Stimulated activated naive CD8-positive, alpha-beta T cell treated with anti-CD3 and anti-CD28 coated beads, Interleukin-15, Interleukin-2, amounts not matched to agents 100 ng/mL and 50 ng/mL, for 24 hours (primary cell): Measurements from ENCODE around the gene RPRD2.

Experiments used
- H3K27ac Mint-ChIP-seq: one replicate; pipeline ENCODE4 v1.8.0; 2021; ENCODE audit warnings: mild to moderate bottlenecking, mixed read lengths
- H3K27me3 Mint-ChIP-seq: one replicate; pipeline ENCODE4 v1.8.0; 2021; ENCODE audit warnings: mixed read lengths
- H3K36me3 Mint-ChIP-seq: one replicate; pipeline ENCODE4 v1.8.0; 2021; ENCODE audit warnings: low read depth, mixed read lengths
- H3K4me1 Mint-ChIP-seq: one replicate; pipeline ENCODE4 v1.8.0; 2021; ENCODE audit warnings: low read depth, mixed read lengths
- H3K4me3 Mint-ChIP-seq: one replicate; pipeline ENCODE4 v1.8.0; 2021; ENCODE audit warnings: mild to moderate bottlenecking, mixed read lengths
- H3K9me3 Mint-ChIP-seq: one replicate; pipeline ENCODE4 v1.8.0; 2021; ENCODE audit warnings: mixed read lengths

Gene RPRD2

DNA sequence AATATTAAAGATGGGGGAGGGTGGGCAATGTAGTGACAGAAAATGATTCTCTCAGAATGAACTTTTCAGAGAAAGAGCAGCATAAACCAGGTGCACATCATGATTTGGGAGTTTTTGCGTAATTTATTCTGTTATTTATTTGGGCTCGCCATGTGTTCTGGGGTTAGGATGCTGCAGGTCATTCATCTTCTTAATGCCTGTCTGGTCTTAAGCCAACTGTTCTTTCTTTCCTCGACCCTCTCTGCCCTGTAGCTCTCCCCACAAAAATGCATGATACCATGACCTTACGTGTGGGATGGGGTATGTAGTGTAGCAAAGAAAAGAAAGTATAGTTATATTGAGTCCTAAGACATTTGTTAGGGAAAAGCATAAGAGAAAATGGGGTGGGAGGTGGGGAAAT, 110.9 kb downstream of the RPRD2 start:
- no peak overlapping the region for H3K27ac Mint-ChIP-seq
- H3K4me1 Mint-ChIP-seq, result peaks cover 19% of the 10 kb centered on the region
- H3K9me3 Mint-ChIP-seq, result no peaks in the 10 kb centered on the region
- peaks cover 33% of the 10 kb centered on the region for H3K36me3 Mint-ChIP-seq
- no peaks in the 10 kb centered on the region for H3K27me3 Mint-ChIP-seq
- H3K4me3 Mint-ChIP-seq, result no peak overlapping the region

DNA sequence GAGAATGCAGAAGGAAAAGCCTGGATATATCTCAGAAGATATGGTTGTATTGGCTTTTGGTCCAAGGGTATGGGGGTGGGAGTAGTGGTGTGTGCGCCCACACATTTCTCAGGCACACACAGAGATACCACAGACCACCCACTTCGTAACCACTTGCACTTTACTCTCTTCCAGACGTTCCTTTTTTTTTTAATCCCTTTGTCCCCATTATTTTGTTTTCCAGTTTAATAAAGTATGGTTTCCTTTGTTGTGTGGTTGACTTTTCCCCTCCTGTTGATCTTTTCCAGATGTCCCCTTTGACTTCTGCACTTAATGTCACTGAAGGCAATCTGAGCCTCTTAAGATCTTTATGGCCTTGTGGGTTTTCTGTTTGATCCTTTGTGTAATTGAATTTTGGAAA, 112.8 kb downstream of the RPRD2 start:
- H3K9me3 Mint-ChIP-seq, result no peaks in the 10 kb centered on the region
- no peaks in the 10 kb centered on the region for H3K27me3 Mint-ChIP-seq
- H3K36me3 Mint-ChIP-seq, result peaks cover 14% of the 10 kb centered on the region
- H3K27ac Mint-ChIP-seq, result no peak overlapping the region
- H3K4me3 Mint-ChIP-seq, result no peak overlapping the region
- H3K4me1 Mint-ChIP-seq, result peaks cover 19% of the 10 kb centered on the region

DNA sequence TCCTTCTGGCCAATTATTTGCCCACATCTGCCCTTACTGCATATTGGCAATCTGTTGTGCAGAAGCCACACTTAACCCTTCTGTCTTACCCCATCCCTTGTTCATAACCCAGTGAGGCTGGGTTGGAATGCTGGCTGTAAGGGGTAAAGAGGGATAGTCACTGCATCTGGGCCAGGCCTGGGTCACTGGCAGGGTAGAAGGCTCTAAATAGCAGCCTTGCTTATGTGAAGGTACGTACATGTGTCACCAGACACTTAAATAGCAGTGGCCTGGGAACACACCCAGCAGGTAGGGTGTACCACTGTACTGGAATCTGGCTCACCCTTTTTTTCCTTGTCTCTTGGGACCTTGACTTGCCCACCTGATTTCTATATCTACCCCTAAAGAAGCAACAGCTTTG, 113.4 kb downstream of the RPRD2 start:
- no peaks in the 10 kb centered on the region for H3K27me3 Mint-ChIP-seq
- peaks cover 9% of the 10 kb centered on the region for H3K36me3 Mint-ChIP-seq
- no peaks in the 10 kb centered on the region for H3K9me3 Mint-ChIP-seq
- H3K4me3 Mint-ChIP-seq, result no peak overlapping the region
- peak overlapping the region; percentile 41 for H3K27ac Mint-ChIP-seq
- H3K4me1 Mint-ChIP-seq, result peaks cover 19% of the 10 kb centered on the region

DNA sequence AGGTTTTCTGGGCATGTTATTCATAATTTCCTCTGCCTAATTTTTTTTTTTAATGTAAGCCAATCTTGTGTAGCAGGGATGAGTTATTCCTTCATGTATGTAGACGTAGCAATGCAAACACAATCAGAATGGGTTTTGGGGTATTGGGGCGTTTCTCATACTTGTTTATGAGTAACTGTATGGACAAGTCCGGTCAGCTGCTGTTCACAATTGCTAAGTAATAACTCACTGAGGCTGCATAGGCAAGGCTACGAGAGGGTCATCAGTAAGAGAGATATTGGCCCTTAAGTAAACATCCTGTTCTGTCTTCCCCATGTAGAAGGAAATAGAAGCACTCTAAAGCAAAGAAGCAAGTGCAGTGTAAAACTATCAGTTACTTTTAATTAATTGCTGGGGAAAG, 113.8 kb downstream of the RPRD2 start:
- H3K27me3 Mint-ChIP-seq, result no peaks in the 10 kb centered on the region
- no peaks in the 10 kb centered on the region for H3K9me3 Mint-ChIP-seq
- H3K36me3 Mint-ChIP-seq, result peaks cover 4% of the 10 kb centered on the region
- H3K27ac Mint-ChIP-seq, result peak overlapping the region; percentile 41
- no peak overlapping the region for H3K4me3 Mint-ChIP-seq
- H3K4me1 Mint-ChIP-seq, result peaks cover 19% of the 10 kb centered on the region

DNA sequence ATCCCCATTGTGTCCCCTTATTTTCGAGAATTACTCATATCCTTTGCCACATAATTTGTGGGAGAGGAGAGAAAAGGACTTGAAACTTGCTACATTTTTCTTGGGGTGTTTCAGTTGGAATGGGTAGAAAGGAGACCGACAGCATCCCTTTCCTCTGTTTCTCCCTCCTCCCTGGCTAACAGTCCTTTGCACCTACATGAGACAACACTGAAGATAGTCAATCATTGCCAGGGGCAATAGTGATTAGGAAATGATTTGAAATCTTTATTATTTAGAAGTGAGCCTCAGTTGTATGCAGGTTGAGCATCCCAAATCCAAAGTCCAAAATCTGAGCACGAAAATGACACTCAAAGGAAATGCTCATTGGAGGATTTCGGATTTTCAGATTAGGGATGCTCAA, 115.4 kb downstream of the RPRD2 start:
- H3K27ac Mint-ChIP-seq, result no peak overlapping the region
- H3K4me1 Mint-ChIP-seq, result peaks cover 19% of the 10 kb centered on the region
- H3K27me3 Mint-ChIP-seq, result no peaks in the 10 kb centered on the region
- no peaks in the 10 kb centered on the region for H3K9me3 Mint-ChIP-seq
- H3K4me3 Mint-ChIP-seq, result no peak overlapping the region
- no peaks in the 10 kb centered on the region for H3K36me3 Mint-ChIP-seq

DNA sequence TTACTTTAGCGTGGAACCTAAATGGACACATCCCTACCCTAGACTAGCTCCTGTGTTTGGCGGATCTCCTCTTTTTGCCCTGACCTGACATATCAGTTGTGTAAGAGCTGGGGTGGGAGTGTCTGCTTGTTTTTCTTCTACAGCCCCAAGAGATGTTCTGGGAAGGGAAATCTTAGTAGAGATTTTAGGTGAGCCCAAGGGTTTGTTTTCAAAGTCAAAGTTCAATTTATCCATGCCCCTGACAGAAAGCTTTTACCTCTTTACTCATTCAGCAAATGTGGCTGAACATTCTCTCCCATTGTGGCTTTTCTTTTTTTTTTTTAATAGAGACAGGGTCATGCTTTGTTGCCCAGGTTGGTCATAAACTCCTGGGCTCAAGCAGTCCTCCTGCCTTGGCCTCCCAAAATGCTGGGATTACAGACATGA, 116.0 kb downstream of the RPRD2 start:
- Mint-ChIP-seq H3K27me3 (no peaks in the 10 kb centered on the region), H3K4me3 (no peak overlapping the region), H3K27ac (no peak overlapping the region), H3K9me3 (no peaks in the 10 kb centered on the region), H3K4me1 (peaks cover 19% of the 10 kb centered on the region), H3K36me3 (no peaks in the 10 kb centered on the region)

DNA sequence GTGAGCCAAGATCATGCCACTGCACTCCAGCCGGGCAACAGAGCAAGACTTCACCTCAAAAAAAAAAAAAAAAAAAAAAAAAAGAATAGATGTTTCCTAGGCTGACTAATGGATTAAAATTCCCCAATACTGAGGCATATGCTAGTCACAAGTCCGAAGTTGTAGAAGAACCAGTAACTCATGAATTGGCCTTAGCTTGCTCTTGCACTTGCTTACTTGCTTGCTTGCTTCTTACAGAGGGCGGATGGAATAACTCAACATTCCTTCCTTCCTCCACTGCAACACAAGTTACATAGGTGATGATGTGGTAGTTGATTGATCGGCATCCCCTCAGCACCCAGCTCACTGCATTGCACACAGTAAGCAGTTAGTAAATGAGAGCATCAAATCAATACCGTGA, 120.5 kb downstream of the RPRD2 start:
- Mint-ChIP-seq H3K9me3 (no peaks in the 10 kb centered on the region), H3K36me3 (peaks cover 9% of the 10 kb centered on the region), H3K4me3 (no peak overlapping the region), H3K27me3 (no peaks in the 10 kb centered on the region), H3K27ac (no peak overlapping the region), H3K4me1 (peaks cover 22% of the 10 kb centered on the region)

DNA sequence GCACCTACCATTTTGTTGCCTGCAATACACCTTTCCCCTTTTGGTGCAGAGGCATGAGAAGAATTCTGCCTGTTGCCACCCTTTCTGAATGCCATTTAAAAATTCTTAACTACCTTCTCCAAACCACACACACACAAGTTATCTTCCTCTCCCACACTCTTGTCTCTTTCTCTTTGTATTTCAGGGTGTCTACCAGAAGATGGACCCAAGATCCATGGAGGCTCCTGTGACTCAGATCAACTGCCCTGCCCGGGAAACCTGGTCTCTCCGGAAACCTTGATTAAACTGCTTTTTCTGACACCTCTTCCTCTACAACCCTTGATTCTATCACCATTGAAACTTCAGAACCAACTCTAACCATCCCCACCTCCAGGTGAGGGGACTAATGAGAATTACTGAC, 120.9 kb downstream of the RPRD2 start:
- Mint-ChIP-seq H3K27ac (no peak overlapping the region), H3K9me3 (no peaks in the 10 kb centered on the region), H3K27me3 (no peaks in the 10 kb centered on the region), H3K4me1 (peaks cover 23% of the 10 kb centered on the region), H3K4me3 (no peak overlapping the region), H3K36me3 (peaks cover 11% of the 10 kb centered on the region)

DNA sequence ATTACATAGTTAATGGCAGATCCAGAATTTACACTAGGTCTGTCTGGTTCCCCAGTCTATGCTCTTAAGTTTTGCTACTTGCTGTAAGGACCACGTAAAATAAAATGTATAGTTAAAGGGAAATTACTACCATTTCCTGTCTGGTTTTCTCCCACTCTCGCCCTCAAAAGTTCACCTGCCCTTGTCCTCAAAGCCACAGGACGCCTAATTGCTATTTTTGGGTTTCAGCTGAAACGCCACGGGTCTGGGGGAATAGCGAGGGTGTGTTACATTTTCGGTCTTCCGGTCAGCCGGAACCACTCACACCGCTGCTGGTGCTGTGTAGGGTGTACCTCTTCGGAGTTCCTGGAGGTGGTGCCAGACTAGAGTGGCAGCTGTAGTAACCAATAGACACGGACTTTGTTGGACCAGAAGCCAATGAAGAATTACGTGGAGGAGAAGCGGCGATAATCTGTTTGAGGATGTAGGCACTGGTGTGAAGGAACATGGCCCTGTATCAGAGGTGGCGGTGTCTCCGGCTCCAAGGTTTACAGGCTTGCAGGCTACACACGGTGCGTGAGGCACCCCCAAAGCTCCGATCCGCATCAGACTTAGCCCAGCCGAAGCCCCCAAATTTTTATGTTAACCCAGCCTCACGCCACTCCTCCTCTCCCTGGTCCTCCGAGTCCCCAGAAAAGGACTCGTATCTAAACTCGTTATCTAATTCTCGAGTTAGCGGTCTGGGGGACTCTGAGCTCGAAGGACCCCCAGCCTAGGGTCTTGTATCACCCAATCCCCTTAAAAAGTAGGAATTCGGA, 123.2 kb downstream of the RPRD2 start, which contains the start of gene TARS2:
TARS2 (plus strand) TSS at position 454 of the 797 bp plus-strand sequence; CDS start at position 486, 32 bp downstream.
- H3K27ac Mint-ChIP-seq, result peak within 1 kb of the TSS; percentile 98
- peak within 1 kb of the TSS; percentile 93 for H3K4me3 Mint-ChIP-seq
- peaks cover 29% of the 10 kb centered on the region for H3K36me3 Mint-ChIP-seq
- H3K27me3 Mint-ChIP-seq, result no peaks in the 10 kb centered on the region
- peaks cover 23% of the 10 kb centered on the region for H3K4me1 Mint-ChIP-seq
- H3K9me3 Mint-ChIP-seq, result no peaks in the 10 kb centered on the region

DNA sequence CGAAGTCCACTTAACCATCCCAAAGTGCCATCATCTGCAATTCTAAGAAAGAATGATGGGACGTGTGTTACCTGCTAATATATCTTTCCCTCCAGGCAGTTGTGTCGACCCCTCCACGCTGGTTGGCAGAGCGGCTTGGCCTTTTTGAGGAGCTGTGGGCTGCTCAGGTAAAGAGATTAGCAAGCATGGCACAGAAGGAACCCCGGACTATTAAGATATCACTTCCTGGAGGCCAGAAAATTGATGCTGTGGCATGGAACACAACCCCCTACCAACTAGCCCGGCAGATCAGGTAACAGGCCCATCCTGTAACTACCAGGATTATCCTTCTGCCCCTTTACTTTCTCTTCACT, 123.8 kb downstream of the RPRD2 start:
- Mint-ChIP-seq H3K36me3 (peaks cover 33% of the 10 kb centered on the region), H3K27me3 (no peaks in the 10 kb centered on the region), H3K4me3 (peak overlapping the region; percentile 93), H3K4me1 (peaks cover 23% of the 10 kb centered on the region), H3K27ac (peak overlapping the region; percentile 98), H3K9me3 (no peaks in the 10 kb centered on the region)

DNA sequence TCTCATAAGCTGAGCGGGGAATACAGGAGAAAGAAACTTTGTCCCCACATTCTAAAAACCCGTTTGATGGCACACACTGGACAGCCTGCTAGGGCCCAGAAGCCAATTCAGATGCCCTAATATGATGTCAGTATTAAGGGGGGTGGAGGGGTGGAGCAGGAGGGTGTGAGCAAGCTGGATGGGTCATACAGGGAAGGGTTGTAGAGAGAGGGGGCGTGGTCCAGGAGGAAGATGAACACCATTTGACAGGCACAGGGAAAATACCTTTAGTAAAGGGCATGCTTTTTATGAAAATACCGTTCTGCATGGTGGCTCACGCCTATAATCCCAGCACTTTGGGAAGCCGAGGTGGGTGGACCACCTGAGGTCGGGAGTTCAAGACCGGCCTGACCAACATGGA, 129.2 kb downstream of the RPRD2 start:
- Mint-ChIP-seq H3K36me3 (peaks cover 58% of the 10 kb centered on the region), H3K4me3 (no peak overlapping the region), H3K27ac (no peak overlapping the region), H3K9me3 (no peaks in the 10 kb centered on the region), H3K4me1 (peaks cover 11% of the 10 kb centered on the region), H3K27me3 (no peaks in the 10 kb centered on the region)

DNA sequence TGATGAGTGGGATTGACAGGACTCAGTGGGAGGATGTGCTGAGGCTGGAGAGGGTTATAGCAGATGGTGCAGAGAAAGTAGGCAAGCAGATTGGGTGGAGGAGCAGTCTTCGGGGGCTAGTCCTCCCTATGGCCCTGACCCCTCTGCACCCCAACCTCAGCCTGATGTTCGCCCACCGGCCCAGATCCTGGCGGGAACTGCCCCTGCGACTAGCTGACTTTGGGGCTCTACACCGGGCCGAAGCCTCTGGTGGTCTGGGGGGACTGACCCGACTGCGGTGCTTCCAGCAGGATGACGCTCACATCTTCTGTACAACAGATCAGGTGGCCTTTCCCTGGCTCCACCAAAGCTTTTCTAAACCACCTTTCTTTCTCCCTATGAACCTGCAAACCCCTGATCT, 134.4 kb downstream of the RPRD2 start:
- peaks cover 46% of the 10 kb centered on the region for H3K36me3 Mint-ChIP-seq
- no peaks in the 10 kb centered on the region for H3K4me1 Mint-ChIP-seq
- H3K27ac Mint-ChIP-seq, result no peak overlapping the region
- H3K9me3 Mint-ChIP-seq, result no peaks in the 10 kb centered on the region
- H3K27me3 Mint-ChIP-seq, result no peaks in the 10 kb centered on the region
- H3K4me3 Mint-ChIP-seq, result no peak overlapping the region

DNA sequence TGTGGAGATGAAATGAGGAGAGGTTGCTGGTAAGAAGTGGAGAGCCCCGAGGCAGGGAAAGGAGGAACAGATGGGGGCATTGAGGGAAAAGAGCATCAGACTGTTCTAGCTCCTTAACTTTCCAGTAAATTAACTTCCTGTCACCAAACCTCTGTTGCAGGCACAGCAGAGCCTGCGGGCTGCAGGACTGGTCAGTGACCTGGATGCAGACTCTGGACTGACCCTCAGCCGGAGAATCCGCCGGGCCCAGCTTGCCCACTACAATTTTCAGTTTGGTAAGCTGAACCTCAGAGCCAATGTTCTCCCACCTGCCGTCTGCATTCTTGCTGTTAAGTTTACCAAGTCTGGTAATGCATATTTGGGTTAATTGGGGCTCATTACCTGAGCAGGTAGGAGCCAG, 141.5 kb downstream of the RPRD2 start:
- Mint-ChIP-seq H3K9me3 (no peaks in the 10 kb centered on the region), H3K27ac (no peak overlapping the region), H3K4me1 (no peaks in the 10 kb centered on the region), H3K36me3 (peaks cover 37% of the 10 kb centered on the region), H3K4me3 (no peak overlapping the region), H3K27me3 (no peaks in the 10 kb centered on the region)

DNA sequence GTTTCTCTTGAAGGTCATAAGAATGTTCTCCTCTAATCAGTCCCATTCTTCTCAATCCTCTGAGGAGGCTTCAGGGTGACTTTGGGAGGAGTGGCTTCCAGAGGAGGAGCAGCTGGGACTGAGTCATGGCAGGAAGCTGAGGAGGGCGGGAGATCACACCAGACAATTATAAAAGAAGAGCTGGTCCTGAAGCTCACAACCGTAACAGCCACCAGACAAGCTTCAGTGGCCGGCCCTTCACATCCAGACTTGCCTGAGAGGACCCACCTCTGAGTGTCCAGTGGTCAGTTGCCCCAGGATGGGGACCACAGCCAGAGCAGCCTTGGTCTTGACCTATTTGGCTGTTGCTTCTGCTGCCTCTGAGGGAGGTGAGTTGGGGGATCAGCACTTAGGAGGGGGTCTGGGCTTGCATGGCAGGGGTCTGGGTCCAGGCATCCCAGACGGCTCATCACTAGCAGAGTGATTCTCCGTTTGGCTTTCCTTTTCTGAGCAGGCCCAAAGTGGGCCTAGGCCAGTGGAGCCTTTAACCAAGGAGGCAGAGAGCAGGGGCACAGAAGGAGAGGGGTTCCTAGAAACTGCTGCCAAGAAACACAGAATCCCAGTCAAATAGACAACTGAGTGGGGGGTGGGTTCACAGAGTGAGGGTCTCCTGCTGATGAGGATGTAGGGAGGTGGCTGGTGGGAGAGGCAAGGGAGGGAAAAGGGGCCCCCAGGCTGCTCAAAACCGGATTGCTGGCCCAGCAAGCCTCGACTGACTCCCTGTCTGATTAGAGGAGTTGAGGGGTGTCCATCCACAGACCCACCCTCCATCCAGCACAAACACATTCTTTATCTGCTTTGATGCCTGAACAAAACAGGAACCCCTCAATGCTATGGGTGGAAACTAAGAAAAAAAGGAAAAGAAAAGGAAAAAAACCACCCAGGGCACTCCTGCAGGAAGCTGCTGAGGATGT, 144.2 kb downstream of the RPRD2 start, which contains the start of gene ECM1:
ECM1 (plus strand) TSS at position 198 of the 953 bp plus-strand sequence; CDS start at position 299, 101 bp downstream.
- Mint-ChIP-seq H3K4me1 (no peaks in the 10 kb centered on the region), H3K27me3 (no peaks in the 10 kb centered on the region), H3K9me3 (no peaks in the 10 kb centered on the region), H3K27ac (no peak within 1 kb of the TSS), H3K36me3 (peaks cover 28% of the 10 kb centered on the region), H3K4me3 (no peak within 1 kb of the TSS)

DNA sequence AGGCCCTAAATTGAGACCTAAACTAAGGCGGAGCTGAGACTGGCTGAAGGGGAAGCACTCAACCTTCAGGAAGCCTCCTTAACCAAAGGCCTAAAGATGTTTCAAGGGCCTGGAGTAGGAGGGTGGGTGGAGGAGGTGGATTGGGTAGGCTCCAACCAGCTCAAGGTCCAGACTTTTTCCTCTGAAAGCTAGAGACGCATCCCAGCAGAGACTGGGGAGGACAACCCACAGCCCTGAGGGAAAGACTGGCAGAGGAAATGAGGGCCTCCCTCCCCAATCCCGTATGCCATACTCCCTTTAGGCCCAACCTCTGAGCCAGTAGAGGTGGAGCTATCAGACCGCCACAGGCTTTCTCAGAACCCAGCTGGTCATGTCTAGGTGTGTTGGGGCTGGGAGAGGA, 145.0 kb downstream of the RPRD2 start:
- Mint-ChIP-seq H3K27me3 (no peaks in the 10 kb centered on the region), H3K36me3 (peaks cover 23% of the 10 kb centered on the region), H3K4me3 (no peak overlapping the region), H3K4me1 (no peaks in the 10 kb centered on the region), H3K9me3 (no peaks in the 10 kb centered on the region), H3K27ac (no peak overlapping the region)
